ENCODE results near the gene EEF1AKMT3. TPM values are rescaled to one million over a fixed set of nuclear protein-coding genes. Genes with fewer than 3 reads are reported as not detected.

Gene EEF1AKMT3
- total RNA-seq, 4 donors from 2014 or later = 10.3 to 14.6 (median 11.4) TPM

- TF ChIP-seq, protein P1, sequence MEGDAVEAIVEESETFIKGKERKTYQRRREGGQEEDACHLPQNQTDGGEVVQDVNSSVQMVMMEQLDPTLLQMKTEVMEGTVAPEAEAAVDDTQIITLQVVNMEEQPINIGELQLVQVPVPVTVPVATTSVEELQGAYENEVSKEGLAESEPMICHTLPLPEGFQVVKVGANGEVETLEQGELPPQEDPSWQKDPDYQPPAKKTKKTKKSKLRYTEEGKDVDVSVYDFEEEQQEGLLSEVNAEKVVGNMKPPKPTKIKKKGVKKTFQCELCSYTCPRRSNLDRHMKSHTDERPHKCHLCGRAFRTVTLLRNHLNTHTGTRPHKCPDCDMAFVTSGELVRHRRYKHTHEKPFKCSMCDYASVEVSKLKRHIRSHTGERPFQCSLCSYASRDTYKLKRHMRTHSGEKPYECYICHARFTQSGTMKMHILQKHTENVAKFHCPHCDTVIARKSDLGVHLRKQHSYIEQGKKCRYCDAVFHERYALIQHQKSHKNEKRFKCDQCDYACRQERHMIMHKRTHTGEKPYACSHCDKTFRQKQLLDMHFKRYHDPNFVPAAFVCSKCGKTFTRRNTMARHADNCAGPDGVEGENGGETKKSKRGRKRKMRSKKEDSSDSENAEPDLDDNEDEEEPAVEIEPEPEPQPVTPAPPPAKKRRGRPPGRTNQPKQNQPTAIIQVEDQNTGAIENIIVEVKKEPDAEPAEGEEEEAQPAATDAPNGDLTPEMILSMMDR (IDR thresholded peaks at IDR 0.05; ENCODE audit: low read depth) = no peak
Observed at GRCh38 chr12:57783466-57783801, 11.0 kb downstream of the EEF1AKMT3 start.

- TF ChIP-seq, protein P1 (IDR thresholded peaks at IDR 0.05; ENCODE audit: low read depth) = no peak
Observed at GRCh38 chr12:57783861-57784260, 11.4 kb downstream of the EEF1AKMT3 start.

GRCh38 chr12:57793920-57794319 is 21.5 kb downstream of the EEF1AKMT3 start:
- TF ChIP-seq, protein P1 (IDR thresholded peaks at IDR 0.05; ENCODE audit: low read depth) = no peak

DNA sequence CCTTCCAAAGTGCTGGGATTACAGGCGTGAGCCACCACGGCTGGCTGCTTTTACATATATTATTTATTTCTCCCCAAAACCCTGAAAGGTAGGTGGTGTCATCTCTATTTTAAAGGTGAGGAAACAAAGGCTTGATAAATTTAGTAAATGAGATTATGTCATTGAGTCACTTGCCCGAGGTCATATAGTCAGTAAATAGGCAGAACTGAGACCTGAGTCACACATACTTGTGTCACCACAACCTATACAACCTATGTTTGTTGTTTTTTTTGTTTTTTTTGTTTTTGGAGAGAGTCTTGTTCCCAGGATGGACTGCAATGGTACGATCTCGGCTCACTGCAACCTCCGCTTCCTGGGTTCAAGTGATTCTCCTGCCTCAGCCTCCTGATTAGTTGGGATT is 22.9 kb downstream of the EEF1AKMT3 start:
- TF ChIP-seq, protein P1 (IDR thresholded peaks at IDR 0.05; ENCODE audit: low read depth) = no peak

GRCh38 chr12:57796996-57797395 is 24.6 kb downstream of the EEF1AKMT3 start:
- TF ChIP-seq, protein P1 (IDR thresholded peaks at IDR 0.05; ENCODE audit: low read depth) = no peak

- TF ChIP-seq, protein P1 (IDR thresholded peaks at IDR 0.05; ENCODE audit: low read depth) = no peak
Observed at GRCh38 chr12:57797933-57798332, 25.5 kb downstream of the EEF1AKMT3 start.

DNA sequence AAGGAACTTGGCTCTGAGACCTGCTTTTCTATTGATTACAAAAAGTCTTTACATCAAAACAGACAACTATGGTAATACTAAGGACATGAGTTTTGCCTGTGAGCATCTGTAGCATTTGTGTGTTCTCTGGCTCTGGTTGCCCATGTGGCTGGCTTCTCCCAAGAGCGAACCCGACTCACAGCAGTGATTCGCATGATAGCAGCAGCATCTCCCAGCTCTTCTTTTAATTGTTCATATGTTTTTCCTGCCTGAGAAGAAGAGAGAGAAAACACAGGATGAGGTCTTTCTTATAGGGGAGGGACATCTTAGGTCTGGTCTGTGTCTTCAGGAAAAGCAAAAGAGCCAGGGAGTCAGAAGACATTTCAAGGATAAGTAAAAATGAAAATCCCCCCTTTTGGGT is 28.6 kb downstream of the EEF1AKMT3 start:
- TF ChIP-seq, protein P1 (IDR thresholded peaks at IDR 0.05; ENCODE audit: low read depth) = no peak
